ENCODE data around the gene GUCD1. TPM values are rescaled to one million over a fixed set of nuclear protein-coding genes. Genes with fewer than 3 reads are reported as not detected.

Gene GUCD1
- total RNA-seq, 1 experiment from 2014 or later, result 65.8 TPM

DNA sequence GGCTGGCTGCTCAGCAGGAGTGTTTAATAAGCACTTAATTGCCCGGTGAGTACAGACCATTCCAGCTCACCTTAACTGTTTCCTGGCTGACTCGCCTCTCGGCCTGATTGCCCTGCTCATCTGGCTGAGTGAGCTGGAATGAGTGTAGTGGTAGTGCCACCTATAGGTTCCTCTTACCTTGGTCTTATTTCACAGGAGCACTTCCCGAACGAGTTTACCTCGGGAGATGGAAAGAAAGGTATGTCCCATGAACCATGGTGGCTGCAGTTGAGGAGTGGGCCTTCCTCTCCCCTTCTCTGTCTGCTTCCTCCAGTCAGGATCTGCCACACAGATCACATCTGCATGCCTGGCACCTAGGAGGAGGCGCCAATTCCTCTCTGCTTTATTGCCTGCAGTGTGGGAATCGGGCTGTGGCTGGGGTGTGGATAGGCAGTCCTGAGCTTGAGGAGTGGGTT is 33.1 kb downstream of the GUCD1 start:
- no TSS peak for BruUV-seq (replicated peaks)
- ATAC-seq, result peak; percentile 91
- peak overlapping the region; percentile 79 for H2AFZ ChIP-seq (ENCODE audit: low read length)
- intact Hi-C loops (cut with micrococcal nuclease), result loop anchor here (1.0 to 2.0 kb wide), 2 partner anchors 99 to 197 kb away; no protein-coding TSS in a partner anchor
- peak overlapping the region; percentile 52 for H3K4me2 ChIP-seq (ENCODE audit: low read length)
- no peaks in the 10 kb centered on the region for H3K27me3 ChIP-seq (ENCODE audit: low read length)
- no peaks in the 10 kb centered on the region for H3K4me1 ChIP-seq (ENCODE audit: insufficient read depth, low read length)
- no peaks in the 10 kb centered on the region for H3F3A ChIP-seq (ENCODE audit: low read length, unreplicated experiment)
- POLR2A ChIA-PET (ENCODE audit: unreplicated experiment), result no interaction called here
- no peak overlapping the region for H3K9ac ChIP-seq (ENCODE audit: low read length)
- CTCF ChIA-PET, result interaction anchor here (0.8 to 1.0 kb wide), 2 partner anchors 15 to 98 kb away, joined by 3 to 7 read pairs; no protein-coding TSS in a partner anchor
- peak; percentile 83 for DNase-seq
- no peak overlapping the region for H3K27ac ChIP-seq (ENCODE audit: low read length)
- H3K36me3 ChIP-seq (ENCODE audit: low read depth, low read length), result no peaks in the 10 kb centered on the region
- H3K4me3 ChIP-seq (ENCODE audit: low read length), result no peak overlapping the region
- H3K9me2 ChIP-seq (replicated peaks; ENCODE audit: low read length), result no peaks in the 10 kb centered on the region
- H3K9me3 ChIP-seq (ENCODE audit: low read length), result no peaks in the 10 kb centered on the region
- TF ChIP-seq CTCF (conservative IDR thresholded peaks at IDR 0.05; ENCODE audit: low read depth, low read length) (peak; percentile 71), EZH2 (IDR thresholded peaks at IDR 0.05; ENCODE audit: low read length, unreplicated experiment) (no peak)
- H3K79me2 ChIP-seq (ENCODE audit: low read length), result no peaks in the 10 kb centered on the region
- no peaks in the 10 kb centered on the region for H4K20me1 ChIP-seq (ENCODE audit: low read length)

- ATAC-seq, result no peak
These were observed 35.4 kb downstream of the GUCD1 start for GRCh38 chr22:24519496-24519895.

More at GRCh38 chr22:24519496-24519895, 35.4 kb downstream of the GUCD1 start:
- POLR2A ChIA-PET (ENCODE audit: unreplicated experiment), result no interaction called here
- no peak for DNase-seq
- no peak overlapping the region for H3K9ac ChIP-seq (ENCODE audit: low read length)
- H2AFZ ChIP-seq (ENCODE audit: low read length), result no peak overlapping the region
- no peaks in the 10 kb centered on the region for H3K79me2 ChIP-seq (ENCODE audit: low read length)
- no peaks in the 10 kb centered on the region for H3K36me3 ChIP-seq (ENCODE audit: low read depth, low read length)
- no peaks in the 10 kb centered on the region for H3F3A ChIP-seq (ENCODE audit: low read length, unreplicated experiment)
- TF ChIP-seq EZH2phosphoT487 (IDR thresholded peaks at IDR 0.05; ENCODE audit: borderline replicate concordance, low read length) (no peak), EZH2 (IDR thresholded peaks at IDR 0.05; ENCODE audit: low read length, unreplicated experiment) (no peak), CTCF (conservative IDR thresholded peaks at IDR 0.05; ENCODE audit: low read depth, low read length) (no peak)
- H3K4me1 ChIP-seq (ENCODE audit: insufficient read depth, low read length), result no peaks in the 10 kb centered on the region
- H3K4me3 ChIP-seq (ENCODE audit: low read length), result no peak overlapping the region
- intact Hi-C loops (cut with micrococcal nuclease), result no loop called here
- H3K9me3 ChIP-seq (ENCODE audit: low read length), result no peaks in the 10 kb centered on the region
- H3K4me2 ChIP-seq (ENCODE audit: low read length), result no peak overlapping the region
- no peaks in the 10 kb centered on the region for H3K9me2 ChIP-seq (replicated peaks; ENCODE audit: low read length)
- CTCF ChIA-PET, result no interaction called here
- H3K27me3 ChIP-seq (ENCODE audit: low read length), result no peaks in the 10 kb centered on the region
- BruUV-seq (replicated peaks), result no TSS peak
- H3K27ac ChIP-seq (ENCODE audit: low read length), result no peak overlapping the region
- no peaks in the 10 kb centered on the region for H4K20me1 ChIP-seq (ENCODE audit: low read length)

Measured in PC-3 (cell line).